HUES48 (cell line): ENCODE results near the gene GFOD1.
"Not testable (repeated sequence)": the region's sequence is repeated elsewhere in the genome, so short reads cannot be mapped to it uniquely, and the experiment has no call there.

Source experiments
- H3K27ac ChIP-seq: one replicate; pipeline ENCODE4 v1.7.0; 2013; ENCODE audit warnings: low read depth, low read length, inconsistent platforms
- H3K27me3 ChIP-seq: 2 replicates; pipeline ENCODE4 v1.6.1; 2013; ENCODE audit warnings: mild to moderate bottlenecking, low read length; ENCODE audit not compliant: control insufficient read depth, insufficient read depth
- H3K36me3 ChIP-seq: 2 replicates; pipeline ENCODE4 v1.6.1; 2013; ENCODE audit warnings: low read length; ENCODE audit not compliant: control insufficient read depth, insufficient read depth
- H3K4me1 ChIP-seq: 2 replicates; pipeline ENCODE4 v1.6.1; 2013; ENCODE audit warnings: mild to moderate bottlenecking, low read length; ENCODE audit not compliant: control insufficient read depth, insufficient read depth
- H3K4me3 ChIP-seq: 2 replicates; pipeline ENCODE4 v1.5.1; 2013; ENCODE audit warnings: mild to moderate bottlenecking, low read depth, low read length
- H3K9ac ChIP-seq: 2 replicates; pipeline ENCODE4 v1.6.1; 2013; ENCODE audit warnings: mild to moderate bottlenecking, low read depth, low read length, moderate library complexity
- H3K9me3 ChIP-seq: 2 replicates; pipeline ENCODE4 v1.6.1; 2013; ENCODE audit warnings: low read length; ENCODE audit not compliant: control insufficient read depth, insufficient read depth

GFOD1 gene

GRCh38 chr6:13327691-13328075, 159.7 kb downstream of the GFOD1 start:
- Histone ChIP-seq H3K4me1 (0 out of 2 replicates have a peak, but pooled peaks cover 7% of the 10 kb centered on the region), H3K27me3 (no peaks in the 10 kb centered on the region), H3K9ac (peak overlapping the region; percentile 73), H3K4me3 (peak overlapping the region; percentile 96), H3K27ac (peak overlapping the region; percentile 97), H3K36me3 (peaks cover 34% of the 10 kb centered on the region), H3K9me3 (no peaks in the 10 kb centered on the region)

DNA sequence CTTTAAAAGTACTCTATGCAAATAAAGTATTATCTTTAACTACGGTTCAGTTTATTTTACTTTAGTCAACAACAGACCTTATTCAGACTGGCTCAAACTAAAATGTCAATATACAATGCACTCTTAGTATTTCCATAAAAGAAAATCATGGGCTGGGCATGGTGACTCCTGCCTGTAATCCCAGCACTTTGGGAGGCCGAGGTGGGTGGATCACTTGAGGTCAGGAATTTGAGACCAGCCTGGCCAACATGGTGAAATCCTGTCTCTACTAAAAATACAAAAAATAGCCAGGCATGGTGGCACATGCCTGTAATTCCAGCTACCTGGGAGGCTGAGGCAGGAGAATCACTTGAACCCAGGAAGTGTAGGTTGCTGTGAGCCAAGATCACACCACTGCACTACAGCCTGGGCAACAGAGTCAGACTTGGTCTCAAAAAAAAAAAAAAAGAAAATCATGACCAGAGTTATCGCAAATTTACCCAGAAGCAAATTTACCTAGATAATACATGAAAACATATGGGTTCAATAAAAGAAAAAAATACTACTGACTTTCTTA, 161.3 kb downstream of the GFOD1 start:
- H3K36me3 ChIP-seq: peaks cover 49% of the 10 kb centered on the region
- not testable (repeated sequence) for H3K4me1 ChIP-seq, H3K9ac ChIP-seq, H3K9me3 ChIP-seq, H3K27me3 ChIP-seq, H3K27ac ChIP-seq, H3K4me3 ChIP-seq

DNA sequence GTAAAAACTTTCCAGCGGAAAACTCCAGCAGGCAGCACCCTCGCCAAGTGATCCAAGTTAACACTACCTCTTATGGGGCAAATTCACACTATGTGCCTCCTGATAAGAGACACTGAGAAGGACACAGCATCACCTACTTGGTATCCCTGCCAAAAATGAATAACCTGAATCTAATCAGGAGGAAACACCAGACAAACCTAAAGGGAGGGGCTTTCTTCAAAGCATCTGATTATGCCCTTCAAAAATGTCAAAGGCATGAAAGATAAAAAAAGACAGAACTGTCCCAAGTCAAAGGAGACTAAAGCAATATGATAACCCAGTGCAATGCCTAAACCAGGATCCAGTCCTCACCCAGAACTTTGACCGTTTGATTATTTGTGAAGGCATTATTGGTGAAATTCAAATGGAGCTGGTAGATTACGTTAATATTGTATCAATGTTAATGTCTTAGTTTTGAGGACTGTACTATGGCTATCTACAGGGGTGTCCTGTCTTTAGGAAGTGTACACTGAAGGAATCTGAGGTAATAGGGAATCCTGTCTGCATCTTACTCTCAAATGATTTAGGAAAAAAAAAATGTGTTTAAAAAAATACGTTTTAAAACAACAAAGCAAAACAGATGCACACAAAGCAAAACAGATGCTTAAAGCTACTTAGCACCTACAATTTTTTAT, 167.4 kb downstream of the GFOD1 start:
- no peak overlapping the region for H3K27ac ChIP-seq
- no peaks in the 10 kb centered on the region for H3K27me3 ChIP-seq
- peaks cover 96% of the 10 kb centered on the region for H3K36me3 ChIP-seq
- no peaks in the 10 kb centered on the region for H3K4me1 ChIP-seq
- no peak overlapping the region for H3K4me3 ChIP-seq
- no peaks in the 10 kb centered on the region for H3K9me3 ChIP-seq
- H3K9ac ChIP-seq: no peak overlapping the region

GRCh38 chr6:13318821-13319220, 168.6 kb downstream of the GFOD1 start:
- H3K27me3 ChIP-seq: no peaks in the 10 kb centered on the region
- no peaks in the 10 kb centered on the region for H3K9me3 ChIP-seq
- H3K4me3 ChIP-seq: no peak overlapping the region
- H3K9ac ChIP-seq: no peak overlapping the region
- H3K27ac ChIP-seq: no peak overlapping the region
- no peaks in the 10 kb centered on the region for H3K4me1 ChIP-seq
- H3K36me3 ChIP-seq: peaks cover 97% of the 10 kb centered on the region

GRCh38 chr6:13315896-13316295, 171.5 kb downstream of the GFOD1 start:
- H3K36me3 ChIP-seq: peaks cover 96% of the 10 kb centered on the region
- no peaks in the 10 kb centered on the region for H3K27me3 ChIP-seq
- no peak overlapping the region for H3K4me3 ChIP-seq
- no peak overlapping the region for H3K27ac ChIP-seq
- H3K9ac ChIP-seq: no peak overlapping the region
- no peaks in the 10 kb centered on the region for H3K9me3 ChIP-seq
- H3K4me1 ChIP-seq: no peaks in the 10 kb centered on the region

- H3K36me3 ChIP-seq: peaks cover 90% of the 10 kb centered on the region
- no peak overlapping the region for H3K9ac ChIP-seq
- H3K4me1 ChIP-seq: no peaks in the 10 kb centered on the region
- H3K27me3 ChIP-seq: no peaks in the 10 kb centered on the region
- no peak overlapping the region for H3K4me3 ChIP-seq
- no peaks in the 10 kb centered on the region for H3K9me3 ChIP-seq
- no peak overlapping the region for H3K27ac ChIP-seq
Observed at GRCh38 chr6:13314806-13315205, 172.6 kb downstream of the GFOD1 start.

- Histone ChIP-seq H3K36me3 (peaks cover 89% of the 10 kb centered on the region), H3K9ac (no peak overlapping the region), H3K4me3 (no peak overlapping the region), H3K4me1 (no peaks in the 10 kb centered on the region), H3K27ac (no peak overlapping the region), H3K27me3 (no peaks in the 10 kb centered on the region), H3K9me3 (no peaks in the 10 kb centered on the region)
Observed at GRCh38 chr6:13311155-13311554, 176.2 kb downstream of the GFOD1 start.

DNA sequence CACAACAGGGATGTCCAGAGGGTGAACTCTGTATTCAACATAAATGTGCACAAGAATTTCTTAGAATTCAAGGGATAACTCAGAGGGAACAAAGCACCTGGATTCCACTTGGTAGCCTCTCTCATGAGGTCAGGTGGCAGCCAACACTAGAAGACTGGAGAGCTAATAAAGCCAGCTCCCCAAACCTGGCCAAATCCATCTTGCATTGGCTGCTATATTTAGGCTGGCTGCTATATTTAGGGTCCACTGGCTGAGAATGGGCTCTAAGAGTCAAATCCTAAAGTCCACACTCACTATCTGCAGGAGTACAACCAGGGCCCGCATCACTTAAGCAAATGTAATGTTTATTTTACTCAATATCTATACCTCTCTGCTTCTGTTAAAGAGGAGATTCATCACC, 179.1 kb downstream of the GFOD1 start:
- no peak overlapping the region for H3K9ac ChIP-seq
- H3K36me3 ChIP-seq: peaks cover 89% of the 10 kb centered on the region

More for the DNA sequence above, 179.1 kb downstream of the GFOD1 start:
- Histone ChIP-seq H3K27ac (no peak overlapping the region), H3K9me3 (no peaks in the 10 kb centered on the region), H3K4me3 (no peak overlapping the region), H3K4me1 (no peaks in the 10 kb centered on the region), H3K27me3 (no peaks in the 10 kb centered on the region)
